ENCODE measurements around the gene E2F2.
"Not testable (repeated sequence)": the region's sequence is repeated elsewhere in the genome, so short reads cannot be mapped to it uniquely, and the experiment has no call there.

Gene E2F2

DNA sequence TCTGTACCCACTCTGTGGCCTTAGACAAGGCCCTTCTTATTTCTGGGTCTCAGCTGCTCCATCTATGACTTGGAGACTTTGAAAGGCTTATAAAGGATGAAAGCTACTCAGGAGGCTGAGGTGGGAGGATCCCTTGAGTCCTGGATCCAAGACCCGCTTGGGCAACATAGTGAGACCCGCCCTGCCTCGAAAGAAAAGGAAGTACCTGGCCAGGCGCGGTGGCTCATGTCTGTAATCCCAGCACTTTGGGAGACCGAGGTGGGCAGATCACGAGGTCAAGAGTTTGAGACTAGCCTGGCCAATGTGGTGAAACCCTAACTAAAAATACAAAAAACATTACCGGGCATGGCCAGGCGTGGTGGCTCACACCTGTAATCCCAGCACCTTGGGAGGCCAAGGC is 14.8 kb upstream of the E2F2 start:
- no peak for DNase-seq

DNA sequence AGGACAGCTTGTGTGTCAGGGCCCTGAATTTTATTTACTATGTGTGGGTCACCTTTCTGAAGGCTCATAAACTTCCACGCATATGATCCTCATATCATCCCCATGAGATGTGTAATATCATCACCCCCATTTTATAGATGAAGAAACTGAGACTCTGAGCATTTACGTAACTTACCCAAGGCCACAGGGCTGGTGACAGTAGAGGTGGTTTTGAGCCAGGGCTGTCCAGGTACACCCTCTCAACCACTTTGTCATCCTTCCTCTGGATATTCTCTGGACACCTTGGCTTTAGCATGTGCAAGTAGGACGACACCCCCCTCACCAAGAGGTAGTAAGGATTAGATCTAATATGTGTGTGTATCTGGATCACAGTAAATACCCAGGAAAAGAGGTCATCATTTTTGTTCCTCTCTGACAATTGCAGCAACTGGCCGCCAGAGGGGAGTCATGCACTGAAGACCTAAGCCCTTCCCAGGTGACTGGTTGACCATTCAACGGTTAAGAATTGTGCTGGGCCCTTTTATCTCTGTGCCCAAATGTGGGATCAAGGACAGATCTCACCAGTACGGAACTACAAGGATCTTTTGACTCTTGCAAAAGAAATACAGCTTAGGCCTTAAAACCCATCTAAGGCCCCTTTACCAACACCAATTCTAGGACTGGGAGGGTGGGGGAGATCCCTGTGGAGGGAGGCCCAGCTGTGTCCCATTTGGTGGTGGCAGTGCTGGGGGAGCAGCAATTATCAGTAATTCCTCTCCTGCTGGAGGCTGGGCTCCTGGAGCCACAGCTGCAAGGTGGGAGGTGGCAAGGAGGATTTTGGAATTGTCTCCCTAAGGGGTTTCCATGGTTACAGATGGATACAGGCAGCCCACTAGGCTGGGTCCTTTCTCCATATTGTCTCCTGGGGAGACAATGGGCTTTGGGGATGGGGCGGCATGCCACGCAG is 13.7 kb upstream of the E2F2 start:
- peak; percentile 84 for DNase-seq

DNA sequence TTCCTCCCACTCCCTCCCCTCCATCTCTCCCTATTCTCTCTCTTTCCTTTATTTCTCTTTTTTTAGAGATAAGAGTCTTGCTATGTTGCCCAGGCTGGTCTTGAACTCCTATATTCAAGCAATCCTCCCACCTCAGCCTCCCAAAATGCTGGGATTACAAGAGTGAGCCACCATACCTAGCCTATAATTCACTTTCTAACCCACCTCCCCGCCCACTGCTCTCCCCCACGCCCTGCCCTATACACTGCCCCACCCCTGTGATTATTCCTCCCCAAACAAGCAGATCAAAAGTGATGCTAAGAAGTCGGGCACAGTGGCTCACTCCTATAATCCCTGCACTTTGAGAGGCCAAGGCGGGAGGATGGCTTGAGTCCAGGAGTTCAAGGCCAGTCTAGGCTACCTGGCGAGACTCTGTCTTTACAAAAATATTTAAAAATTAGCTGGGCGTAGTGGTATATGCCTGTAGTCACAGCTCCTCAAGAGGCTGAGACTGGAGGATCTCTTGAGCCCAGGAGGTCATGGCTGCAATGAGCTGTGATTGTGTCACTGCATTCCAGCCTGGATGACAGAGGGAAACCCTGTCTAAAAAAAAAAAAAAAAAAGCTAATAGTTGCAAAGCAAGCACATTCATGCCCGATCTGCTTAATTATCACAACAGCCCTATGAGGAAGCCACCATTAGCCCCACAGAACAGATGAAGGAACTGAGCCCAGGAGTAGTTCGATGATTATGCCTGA is 12.8 kb upstream of the E2F2 start:
- no peak for DNase-seq

DNA sequence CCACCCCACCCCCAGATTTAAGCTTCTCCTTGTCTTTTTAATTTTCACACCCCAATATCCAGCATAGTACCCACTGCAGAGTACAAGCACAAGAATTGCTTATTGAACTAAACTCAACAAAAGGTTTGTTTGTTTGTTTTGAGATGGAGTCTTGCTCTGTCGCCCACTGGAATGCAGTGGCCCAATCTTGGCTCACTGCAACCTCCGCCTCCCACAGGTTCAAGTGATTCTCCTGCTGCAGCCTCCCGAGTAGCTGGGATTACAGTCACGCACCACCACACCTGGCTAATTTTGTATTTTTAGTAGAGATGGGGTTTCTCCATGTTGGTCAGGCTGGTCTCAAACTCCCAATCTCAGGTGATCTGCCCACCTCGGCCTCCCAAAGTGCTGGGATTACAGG is 11.9 kb upstream of the E2F2 start:
- not testable (repeated sequence) for DNase-seq

DNA sequence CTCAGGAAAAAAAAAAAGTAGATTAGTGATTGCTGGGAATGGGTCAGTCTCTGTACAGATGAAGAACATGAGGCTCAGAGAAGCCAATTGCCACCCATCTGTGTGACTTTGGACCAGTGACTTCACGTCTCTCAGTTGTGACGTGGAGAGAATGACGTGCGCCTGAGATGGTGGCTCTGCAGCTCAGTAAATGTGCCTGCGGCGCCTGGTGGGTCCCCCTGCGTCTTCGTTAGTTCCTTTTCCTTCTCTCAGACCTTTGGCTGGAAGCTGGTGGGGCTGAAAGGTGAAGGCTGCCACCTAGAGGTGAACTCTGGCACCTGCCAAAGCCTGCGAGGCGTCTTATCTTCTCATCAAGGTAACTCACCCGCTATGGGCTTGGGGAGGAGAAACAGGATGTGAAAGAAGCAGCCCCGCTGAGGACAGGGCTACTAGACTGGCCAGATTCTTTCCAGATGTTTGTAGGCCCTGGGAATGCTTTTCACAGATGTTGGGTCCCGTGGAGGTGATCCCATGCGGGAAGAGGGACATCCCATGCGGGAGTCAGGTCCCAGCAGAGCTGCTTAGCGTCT is 8.7 kb upstream of the E2F2 start:
- DNase-seq: peak; percentile 98

GRCh38 chr1:23537296-23537973 is 6.4 kb upstream of the E2F2 start:
- DNase-seq: no peak

- DNase-seq: peak; percentile 74
These were observed 2.4 kb upstream of the E2F2 start for GRCh38 chr1:23533246-23534023.

DNA sequence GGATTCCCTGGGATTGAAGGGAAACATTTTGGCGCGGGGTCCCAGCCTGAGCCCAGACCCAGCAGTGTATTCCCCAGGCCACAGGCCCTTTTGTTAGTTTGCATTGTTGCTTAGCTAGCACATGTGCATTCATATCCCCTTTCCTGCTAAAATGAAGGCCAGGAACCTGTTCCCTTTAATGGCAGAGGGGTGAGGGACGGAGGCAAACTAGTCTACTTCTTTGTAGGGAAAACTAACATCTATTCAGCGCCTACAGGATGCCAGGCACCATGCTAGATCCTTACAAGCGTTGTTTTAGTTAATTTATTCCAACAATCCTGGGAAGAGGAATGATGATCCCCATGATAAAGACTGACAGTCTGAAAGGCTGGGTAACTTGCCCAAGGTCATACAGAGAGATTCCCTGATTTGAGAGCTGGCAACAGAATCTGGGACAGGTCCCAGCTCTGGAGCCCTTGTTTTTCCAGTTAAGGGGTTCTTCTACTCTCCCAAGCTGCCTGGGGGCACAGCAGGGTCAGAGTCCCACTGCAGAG is 595 bp upstream of the E2F2 start:
- no peak for DNase-seq

- peak; percentile 74 for DNase-seq
These were observed 816 bp downstream of the E2F2 start for GRCh38 chr1:23530087-23530746.

GRCh38 chr1:23529146-23530086 is 1.6 kb downstream of the E2F2 start:
- peak; percentile 68 for DNase-seq

- DNase-seq: peak; percentile 99
These were observed 2.6 kb downstream of the E2F2 start for GRCh38 chr1:23528250-23528978.

DNA sequence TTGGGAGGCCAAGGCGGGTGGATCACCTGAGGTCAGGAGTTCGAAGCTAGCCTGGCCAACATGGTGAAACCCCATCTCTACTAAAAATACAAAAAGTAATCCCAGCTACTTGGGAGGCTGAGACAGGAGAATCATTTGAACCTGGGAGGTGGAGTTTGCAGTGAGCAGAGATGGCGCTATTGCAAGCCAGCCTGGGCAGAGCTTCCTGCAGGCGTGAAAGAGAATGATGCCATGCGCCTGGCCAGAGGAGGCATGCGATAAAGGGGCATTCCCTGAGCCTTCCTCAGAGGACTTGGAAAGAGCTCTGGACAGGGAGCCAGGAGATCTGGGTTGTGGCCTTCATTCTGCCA is 3.2 kb downstream of the E2F2 start:
- no peak for DNase-seq

DNA sequence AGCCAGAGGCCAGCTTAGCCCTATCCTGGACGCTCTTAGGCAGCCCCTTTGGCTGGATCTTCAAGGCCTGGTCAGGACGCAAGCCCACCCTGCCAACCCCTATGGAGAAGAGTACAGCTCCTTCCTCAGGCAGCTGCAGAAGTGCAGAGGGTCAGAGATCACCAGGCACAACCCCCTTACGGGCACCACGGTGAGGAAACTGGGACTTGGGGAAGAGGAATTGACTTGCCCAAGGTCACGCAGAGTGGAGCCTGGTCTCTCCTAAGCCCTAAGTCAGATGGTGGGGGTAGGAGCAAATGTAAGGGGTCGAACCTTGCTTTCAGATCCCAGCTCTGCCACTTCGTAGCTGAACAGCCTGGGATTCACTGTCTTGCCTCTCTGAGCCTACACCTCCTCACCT is 3.7 kb downstream of the E2F2 start:
- DNase-seq: no peak

- no peak for DNase-seq
These were observed 4.5 kb downstream of the E2F2 start for GRCh38 chr1:23526329-23527041.

DNA sequence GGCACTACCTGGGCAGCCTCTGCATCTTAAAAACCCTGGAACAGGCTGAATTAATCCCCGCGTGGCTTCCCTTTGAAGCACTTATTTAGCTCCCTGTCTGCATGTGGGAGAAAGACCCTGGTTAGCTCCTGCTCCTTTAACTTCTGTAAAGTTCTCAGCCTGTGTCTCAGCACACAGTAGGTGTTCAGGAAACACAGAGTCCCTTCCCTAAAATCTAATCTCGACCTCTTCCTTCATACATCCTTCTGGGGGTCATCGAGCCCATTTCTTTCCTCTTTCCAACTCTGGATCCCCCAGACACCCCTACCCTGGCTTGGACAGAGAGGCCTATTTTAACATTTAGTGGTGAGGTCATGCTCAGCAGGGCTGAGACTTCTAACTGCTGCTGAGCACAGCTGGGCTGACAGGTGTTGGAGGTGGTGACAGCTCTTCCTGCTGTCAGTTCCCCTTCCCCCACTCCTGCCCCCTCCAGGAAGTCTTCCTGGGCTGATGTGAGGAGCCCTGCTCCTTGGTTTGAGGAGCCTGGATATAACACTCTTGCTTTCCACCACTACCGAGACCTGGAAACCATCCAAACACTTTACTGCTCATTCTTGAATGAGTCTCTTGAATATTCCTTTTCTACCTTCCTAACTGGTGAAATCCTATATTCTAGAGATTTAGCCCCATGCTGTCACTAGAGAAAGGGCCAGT is 5.3 kb downstream of the E2F2 start:
- DNase-seq: peak; percentile 89

DNA sequence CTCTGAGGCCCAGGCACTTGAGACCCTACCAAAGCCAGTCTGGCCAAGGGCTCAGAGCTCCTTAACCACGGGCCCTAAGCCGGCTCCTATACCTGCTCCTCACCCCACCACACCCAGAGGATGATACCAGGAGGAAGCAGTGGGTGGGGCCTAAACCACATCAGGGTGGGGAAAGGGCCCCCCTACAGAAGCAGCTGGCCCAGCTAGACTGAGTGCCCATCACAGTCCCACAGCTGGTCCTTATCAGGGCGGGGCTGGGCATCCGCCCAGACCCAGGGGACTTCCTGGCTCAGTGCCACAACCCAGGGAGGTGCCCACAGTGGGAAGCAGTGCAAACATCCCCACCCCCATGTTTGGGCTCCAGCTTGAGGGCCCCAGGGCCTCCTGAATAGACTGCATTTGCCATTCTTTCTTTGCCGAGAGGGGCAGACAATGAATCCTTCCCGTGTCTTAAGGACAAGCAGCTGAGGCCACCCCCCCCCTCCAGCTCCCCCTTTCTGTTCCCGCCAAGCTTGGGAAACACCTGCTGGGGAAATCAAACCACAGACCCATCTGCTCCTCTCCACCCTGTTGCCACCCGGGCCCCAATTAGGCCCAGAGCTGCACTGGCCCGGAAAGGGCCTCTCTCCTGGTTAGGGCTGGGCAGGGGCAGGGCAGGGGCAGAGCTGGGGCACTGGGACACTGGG is 6.2 kb downstream of the E2F2 start:
- peak; percentile 97 for DNase-seq

DNA sequence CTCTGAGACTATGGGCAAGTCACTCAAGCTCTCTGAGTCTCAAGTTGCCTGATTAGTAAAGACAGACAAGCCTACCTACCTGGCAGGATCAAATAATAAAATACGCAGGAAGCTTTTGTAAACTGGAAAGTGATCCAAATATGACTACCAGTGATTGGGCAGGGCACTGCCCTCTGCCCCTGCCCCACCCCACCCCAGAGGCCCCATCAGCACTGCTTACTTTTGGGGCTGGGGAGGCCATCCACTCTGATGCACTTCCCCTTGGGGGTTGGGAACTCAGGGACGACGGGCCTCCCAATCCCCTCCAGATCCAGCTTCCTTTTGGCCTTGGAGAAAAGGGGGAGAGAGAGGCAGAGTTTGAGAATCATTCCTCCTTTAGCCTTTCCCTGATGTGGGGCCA is 6.9 kb downstream of the E2F2 start:
- DNase-seq: no peak
